ENCODE data around the gene FREM1. TPM values are rescaled to one million over a fixed set of nuclear protein-coding genes. Genes with fewer than 3 reads are reported as not detected.
"Not testable (repeated sequence)": the region's sequence is repeated elsewhere in the genome, so short reads cannot be mapped to it uniquely, and the experiment has no call there.

Gene FREM1
- total RNA-seq, 1 donor from 2014 or later, result 2.7 TPM

- intact Hi-C loops (cut with micrococcal nuclease); ATAC-seq; DNase-seq: not testable (repeated sequence)
These were observed 10.6 kb upstream of the FREM1 start for GRCh38 chr9:14920805-14921204.

GRCh38 chr9:14913366-14913765 is 3.1 kb upstream of the FREM1 start:
- DNase-seq, result no peak

GRCh38 chr9:14912859-14913258 is 2.6 kb upstream of the FREM1 start:
- ATAC-seq (no peak), DNase-seq (no peak)
- intact Hi-C loops (cut with micrococcal nuclease), result no loop called here

More at GRCh38 chr9:14913366-14913765, 3.1 kb upstream of the FREM1 start:
- no peak for ATAC-seq
- intact Hi-C loops (cut with micrococcal nuclease), result no loop called here

GRCh38 chr9:14911046-14911445 is 818 bp upstream of the FREM1 start:
- intact Hi-C loops (cut with micrococcal nuclease), result no loop called here
- ATAC-seq, result no peak
- no peak for DNase-seq

GRCh38 chr9:14909601-14909960 is 647 bp downstream of the FREM1 start:
- ATAC-seq (no peak), DNase-seq (no peak)
- intact Hi-C loops (cut with micrococcal nuclease), result no loop called here

GRCh38 chr9:14909181-14909580 is 1.0 kb downstream of the FREM1 start:
- ATAC-seq (peak; percentile 25), DNase-seq (no peak)
- intact Hi-C loops (cut with micrococcal nuclease), result no loop called here

- no peak for DNase-seq
- intact Hi-C loops (cut with micrococcal nuclease), result no loop called here
- peak; percentile 48 for ATAC-seq
These were observed 1.7 kb downstream of the FREM1 start for GRCh38 chr9:14908295-14909180.

- intact Hi-C loops (cut with micrococcal nuclease), result no loop called here
- DNase-seq (no peak), ATAC-seq (no peak)
These were observed 2.5 kb downstream of the FREM1 start for GRCh38 chr9:14907696-14908095.

GRCh38 chr9:14907360-14907685 is 2.9 kb downstream of the FREM1 start:
- intact Hi-C loops (cut with micrococcal nuclease), result no loop called here
- ATAC-seq (no peak), DNase-seq (no peak)

- no peak for DNase-seq
- intact Hi-C loops (cut with micrococcal nuclease), result no loop called here
- peak; percentile 55 for ATAC-seq
These were observed 3.4 kb downstream of the FREM1 start for GRCh38 chr9:14906644-14907359.

- intact Hi-C loops (cut with micrococcal nuclease), result no loop called here
- ATAC-seq (peak; percentile 58), DNase-seq (no peak)
These were observed 4.2 kb downstream of the FREM1 start for GRCh38 chr9:14906000-14906399.

GRCh38 chr9:14903040-14903439 is 7.2 kb downstream of the FREM1 start:
- no peak for DNase-seq
- intact Hi-C loops (cut with micrococcal nuclease), result no loop called here
- ATAC-seq, result no peak

GRCh38 chr9:14902561-14902960 is 7.7 kb downstream of the FREM1 start:
- intact Hi-C loops (cut with micrococcal nuclease), result no loop called here
- no peak for ATAC-seq
- no peak for DNase-seq

GRCh38 chr9:14899815-14900193 is 10.4 kb downstream of the FREM1 start:
- ATAC-seq, result peak; percentile 75
- no peak for DNase-seq
- intact Hi-C loops (cut with micrococcal nuclease), result no loop called here

- ATAC-seq (peak; percentile 22), DNase-seq (no peak)
- intact Hi-C loops (cut with micrococcal nuclease), result no loop called here
These were observed 11.0 kb downstream of the FREM1 start for GRCh38 chr9:14899042-14899814.

GRCh38 chr9:14895806-14896205 is 14.4 kb downstream of the FREM1 start:
- no peak for ATAC-seq
- intact Hi-C loops (cut with micrococcal nuclease), result no loop called here

GRCh38 chr9:14893280-14893679 is 16.9 kb downstream of the FREM1 start:
- intact Hi-C loops (cut with micrococcal nuclease), result no loop called here
- DNase-seq, result no peak

More at GRCh38 chr9:14895806-14896205, 14.4 kb downstream of the FREM1 start:
- no peak for DNase-seq

GRCh38 chr9:14891332-14891731 is 18.9 kb downstream of the FREM1 start:
- intact Hi-C loops (cut with micrococcal nuclease), result no loop called here
- DNase-seq, result no peak
- no peak for ATAC-seq

More at GRCh38 chr9:14893280-14893679, 16.9 kb downstream of the FREM1 start:
- ATAC-seq, result no peak

- DNase-seq, result no peak
- ATAC-seq, result no peak
- intact Hi-C loops (cut with micrococcal nuclease), result no loop called here
These were observed 20.8 kb downstream of the FREM1 start for GRCh38 chr9:14889451-14889850.

GRCh38 chr9:14888875-14889274 is 21.4 kb downstream of the FREM1 start:
- intact Hi-C loops (cut with micrococcal nuclease), result no loop called here
- ATAC-seq (no peak), DNase-seq (no peak)

Measured in left ventricle myocardium superior (tissue), 1 donor.